Posterior cingulate gyrus (tissue), 11 donors: ENCODE data around the gene TIMM8B.
"Not testable (repeated sequence)": the region's sequence is repeated elsewhere in the genome, so short reads cannot be mapped to it uniquely, and the experiment has no call there.

ENCODE experiments used
- DNase-seq, 10 donors: peaks; one replicate each; pipeline versions ENCODE4 v3.0.0 to v3.0.0-alpha.2; 2020 to 2021; ENCODE audit warnings: mixed read lengths in 3 of 10
- intact Hi-C: fragments of 100-400 bp; cut with DNase I; formaldehyde crosslinking; loops from one replicate; pipeline ENCODE4 v1.15.1; 2023

The TIMM8B gene

DNA sequence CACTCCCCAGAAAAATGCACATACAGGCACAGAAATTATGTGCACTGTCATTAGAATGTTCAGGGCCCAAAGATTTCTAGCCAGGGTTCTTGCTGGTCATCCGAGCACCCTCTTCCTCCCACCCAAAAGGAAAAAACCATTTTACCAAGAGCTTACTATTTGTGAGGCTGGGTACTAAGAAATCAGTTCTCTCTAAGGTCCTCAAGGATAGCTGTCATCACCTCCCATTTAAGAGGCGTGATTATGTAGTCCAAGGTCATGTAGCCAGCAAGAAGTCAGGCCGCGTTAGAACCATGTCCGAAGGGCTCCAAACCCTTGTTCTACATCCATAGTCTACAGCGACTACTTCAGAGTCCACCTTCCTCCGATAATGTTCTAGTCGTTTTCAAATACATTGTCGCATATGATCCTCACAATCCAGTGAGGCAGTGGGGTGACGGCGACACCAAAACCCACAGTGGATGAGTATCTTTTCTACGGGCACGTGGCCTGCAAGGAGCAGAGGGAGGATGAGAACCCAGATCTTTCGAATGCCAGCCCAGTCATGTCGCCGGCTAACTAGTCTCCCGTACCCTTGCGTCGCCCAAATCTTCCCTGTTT is 634 bp downstream of the TIMM8B start:
- DNase-seq, result peak in 1 of 10 donors; percentile 23
- intact Hi-C loops, result loop anchor here (5.0 kb wide), 1 partner anchor 149 kb away; the partner anchor contains the start of gene DIXDC1

GRCh38 chr11:112082729-112083128 is 3.8 kb downstream of the TIMM8B start:
- intact Hi-C loops, result no loop called here

DNA sequence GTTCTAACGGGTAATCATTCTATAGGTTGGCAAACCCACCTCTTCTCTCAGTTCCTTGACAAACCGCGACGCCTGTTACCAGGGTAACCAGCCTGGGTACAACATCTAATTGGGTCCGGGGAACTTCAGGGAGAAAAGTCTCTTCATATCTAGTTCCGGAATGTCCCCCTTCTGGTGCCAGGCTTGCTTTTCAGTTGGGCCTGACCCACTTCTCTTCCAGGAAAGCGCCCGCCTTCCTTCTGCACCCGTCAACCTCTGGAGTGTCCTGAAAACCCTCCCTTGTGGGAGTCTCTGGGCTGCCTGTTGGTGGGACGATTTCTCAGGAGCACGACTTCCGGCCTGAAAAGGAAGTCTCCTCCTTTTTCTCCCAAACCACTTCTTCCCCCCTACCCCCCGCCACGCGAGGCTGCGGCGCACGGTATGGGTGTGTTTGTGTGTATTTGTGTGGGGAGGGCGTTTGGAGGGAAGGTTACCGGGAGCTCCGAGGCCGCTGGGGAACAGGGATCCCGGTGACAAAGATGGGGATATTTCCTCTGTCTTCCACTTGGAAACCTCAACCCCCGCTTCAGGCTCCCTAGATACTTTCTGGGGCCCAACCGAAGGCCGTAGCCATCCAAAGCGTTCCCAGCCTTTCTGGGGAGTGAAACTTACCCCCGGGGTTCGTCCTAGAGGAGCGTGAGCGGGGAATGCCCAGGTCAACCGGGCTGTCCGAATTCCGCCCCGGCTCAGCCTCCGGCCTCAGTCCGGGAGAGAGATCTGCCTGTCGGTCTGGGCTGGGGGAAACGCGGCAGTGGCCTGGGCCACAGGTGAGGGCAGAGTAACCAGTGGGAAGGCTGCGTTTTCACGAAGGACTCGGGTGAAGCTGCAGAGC is 12.4 kb downstream of the TIMM8B start, which contains the start of the genes NKAPD1 and PIH1D2:
Gene NKAPD1 (plus strand): TSS at position 359 of the 871 bp plus-strand sequence. CDS start 1,276 bp downstream, outside the sequence.
Gene PIH1D2 (minus strand): TSS at position 77 of the 871 bp plus-strand sequence. CDS start 843 bp downstream, outside the sequence.
- intact Hi-C loops, result loop anchor here (5.0 kb wide), 1 partner anchor 197 kb away; the partner anchor contains the start of genes CFAP68 and FDXACB1
- DNase-seq, result peak; percentile 67 to 96 (median 76)

More at GRCh38 chr11:112082729-112083128, 3.8 kb downstream of the TIMM8B start:
- DNase-seq, result no peak

- no peak for DNase-seq
- intact Hi-C loops, result no loop called here
These were observed 23.6 kb downstream of the TIMM8B start for GRCh38 chr11:112062923-112063322.

- intact Hi-C loops, result no loop called here
- no peak for DNase-seq
These were observed 28.5 kb downstream of the TIMM8B start for GRCh38 chr11:112058103-112058502.

DNA sequence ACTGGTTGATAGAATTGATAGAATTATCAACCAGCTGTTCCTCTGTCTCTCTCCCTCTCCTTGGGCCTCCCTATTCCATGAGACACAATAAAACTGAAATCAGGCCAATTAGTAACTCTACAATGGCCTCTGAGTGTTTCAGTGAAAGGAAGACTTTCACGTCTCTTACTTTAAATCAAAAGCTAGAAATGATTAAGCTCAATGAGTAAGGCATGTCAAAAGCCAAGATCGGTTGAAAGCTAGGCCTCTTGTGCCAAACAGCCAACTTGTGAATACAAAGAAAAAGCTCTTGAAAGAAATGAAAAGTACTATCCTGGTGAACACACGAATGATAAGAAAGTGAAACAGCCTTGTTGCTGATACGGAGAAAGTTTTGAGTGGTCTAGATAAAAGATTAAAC is 29.4 kb downstream of the TIMM8B start:
- intact Hi-C loops, result no loop called here

DNA sequence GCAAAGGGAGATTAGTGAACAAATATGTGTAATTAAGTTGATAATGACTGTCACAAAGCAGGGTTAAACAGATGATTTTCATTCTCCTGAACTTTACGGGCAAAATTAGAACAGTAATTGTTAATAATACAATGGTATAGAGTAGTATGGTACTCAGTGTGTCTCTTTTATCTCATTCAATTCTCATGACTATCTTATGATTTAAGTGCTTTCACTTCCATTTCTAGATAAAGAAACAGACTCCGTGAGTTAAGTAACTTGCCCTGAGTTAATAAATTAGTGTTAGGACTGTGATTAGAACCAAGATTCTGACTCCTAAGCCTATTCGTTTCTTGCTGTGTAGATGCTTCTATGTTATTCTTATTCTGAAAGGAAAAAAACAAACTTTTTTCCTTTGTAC is 34.8 kb downstream of the TIMM8B start:
- no peak for DNase-seq
- intact Hi-C loops, result no loop called here

More for the DNA sequence above, 29.4 kb downstream of the TIMM8B start:
- no peak for DNase-seq

GRCh38 chr11:112050721-112051120 is 35.8 kb downstream of the TIMM8B start:
- no peak for DNase-seq
- intact Hi-C loops, result no loop called here

DNA sequence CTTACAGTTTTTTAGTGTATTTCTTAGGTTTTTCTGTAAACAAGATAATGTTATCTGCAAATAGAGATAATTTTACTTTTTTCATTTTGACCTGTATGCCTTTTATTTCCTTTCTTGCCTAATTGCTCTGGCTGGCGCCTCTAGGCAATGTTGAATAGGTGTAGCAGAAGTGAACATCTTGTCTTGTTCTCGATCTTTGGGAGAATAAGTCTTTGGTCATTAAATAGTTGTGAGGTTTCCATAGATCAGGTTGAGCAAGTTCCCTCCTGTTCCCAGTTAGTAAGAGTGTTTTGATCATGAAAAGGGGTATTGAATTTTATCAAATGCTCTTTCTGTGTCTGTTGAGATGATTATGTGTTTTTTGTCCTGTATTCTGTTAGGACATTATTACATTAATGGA is 36.8 kb downstream of the TIMM8B start:
- intact Hi-C loops, result no loop called here
- DNase-seq, result no peak

GRCh38 chr11:112048256-112048655 is 38.3 kb downstream of the TIMM8B start:
- intact Hi-C loops, DNase-seq: not testable (repeated sequence)

GRCh38 chr11:112046647-112047046 is 39.9 kb downstream of the TIMM8B start:
- intact Hi-C loops, DNase-seq: not testable (repeated sequence)

GRCh38 chr11:112044961-112045360 is 41.6 kb downstream of the TIMM8B start:
- DNase-seq, result peak in 1 of 10 donors; percentile 49
- intact Hi-C loops, result no loop called here

DNA sequence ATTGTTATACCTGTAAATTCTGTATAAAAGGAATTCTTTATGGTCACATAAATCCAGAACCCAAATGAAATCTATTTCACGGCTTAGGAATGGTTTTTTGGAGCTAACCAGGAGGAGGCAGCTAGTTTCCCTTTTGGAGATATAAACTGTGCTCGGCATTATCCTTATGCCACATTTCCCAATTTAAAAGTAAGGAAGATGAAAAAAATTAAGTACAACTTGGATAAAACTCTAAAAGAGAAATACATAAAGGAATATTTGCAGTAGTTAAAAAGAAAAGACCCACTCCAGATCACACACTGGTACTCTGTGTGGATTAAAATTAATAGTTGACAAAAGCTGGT is 43.6 kb downstream of the TIMM8B start:
- intact Hi-C loops, result no loop called here
- DNase-seq, result no peak

DNA sequence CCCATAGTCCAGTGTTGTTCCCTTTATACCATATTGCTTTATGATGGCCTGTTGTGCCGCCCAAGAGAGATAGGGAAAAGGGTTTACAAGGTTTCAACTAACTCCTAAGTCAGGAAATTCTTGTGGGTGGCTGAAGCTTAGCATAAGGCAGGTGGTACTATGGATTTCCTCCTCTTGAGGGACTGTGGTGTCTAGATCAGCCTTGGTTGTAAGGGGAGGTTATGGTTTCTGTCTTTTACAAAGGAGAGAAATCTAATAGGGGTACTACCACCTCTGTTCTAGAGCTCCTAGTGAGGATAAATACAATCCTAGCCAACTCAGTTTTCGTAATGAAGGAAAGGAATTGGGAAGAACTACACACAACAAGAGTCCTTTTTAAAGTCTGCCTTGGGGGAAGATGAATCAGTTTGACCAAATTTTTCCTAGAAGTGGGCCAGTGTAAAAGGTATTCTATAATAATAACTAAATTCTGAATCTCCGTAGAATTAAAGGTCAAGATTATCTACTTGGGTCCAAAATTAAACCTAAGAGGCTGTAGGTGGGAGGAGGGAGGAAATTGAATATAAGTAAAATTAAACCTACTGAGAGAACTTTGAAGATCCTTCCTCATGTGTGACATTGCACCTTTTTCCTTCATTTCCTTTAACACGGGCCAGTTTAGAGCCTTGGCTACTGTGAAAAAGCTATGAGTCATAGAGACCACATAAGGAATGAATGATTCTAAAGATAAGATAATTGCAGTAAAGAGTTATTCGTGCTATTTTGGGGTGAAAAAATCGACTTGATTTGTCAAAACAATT is 44.2 kb downstream of the TIMM8B start:
- DNase-seq, result no peak
- intact Hi-C loops, result no loop called here

GRCh38 chr11:112037527-112037926 is 49.0 kb downstream of the TIMM8B start:
- DNase-seq, result no peak
- intact Hi-C loops, result no loop called here
